ENCODE data around the gene MBOAT2.

Gene MBOAT2

GRCh38 chr2:9002637-9003365 is 683 bp downstream of the MBOAT2 start:
- no peaks in the 10 kb centered on the region for H3K27me3 ChIP-seq (replicated peaks; ENCODE audit: control insufficient read depth, insufficient read depth, low read length, poor library complexity, severe bottlenecking)
- no peak overlapping the region for H3K27ac ChIP-seq (ENCODE audit: insufficient read depth, low read length, poor library complexity, severe bottlenecking)
- peak overlapping the region; percentile 70 for H3K4me3 ChIP-seq (ENCODE audit: insufficient read depth, low read depth, low read length, poor library complexity, severe bottlenecking)
- no peaks in the 10 kb centered on the region for H3K9me3 ChIP-seq (ENCODE audit: control insufficient read depth, low read length)
- H3K4me1 ChIP-seq (ENCODE audit: control insufficient read depth, insufficient read depth, low read length, poor library complexity, severe bottlenecking), result peaks cover 5% of the 10 kb centered on the region
- no peak for DNase-seq
- H3K36me3 ChIP-seq (ENCODE audit: control insufficient read depth, insufficient read depth, low read length), result no peaks in the 10 kb centered on the region

GRCh38 chr2:9002313-9002636 is 1.2 kb downstream of the MBOAT2 start:
- no peaks in the 10 kb centered on the region for H3K36me3 ChIP-seq (ENCODE audit: control insufficient read depth, insufficient read depth, low read length)
- H3K9me3 ChIP-seq (ENCODE audit: control insufficient read depth, low read length), result no peaks in the 10 kb centered on the region
- no peak for DNase-seq
- H3K4me1 ChIP-seq (ENCODE audit: control insufficient read depth, insufficient read depth, low read length, poor library complexity, severe bottlenecking), result peaks cover 5% of the 10 kb centered on the region
- H3K27ac ChIP-seq (ENCODE audit: insufficient read depth, low read length, poor library complexity, severe bottlenecking), result no peak overlapping the region
- H3K27me3 ChIP-seq (replicated peaks; ENCODE audit: control insufficient read depth, insufficient read depth, low read length, poor library complexity, severe bottlenecking), result no peaks in the 10 kb centered on the region
- H3K4me3 ChIP-seq (ENCODE audit: insufficient read depth, low read depth, low read length, poor library complexity, severe bottlenecking), result no peak overlapping the region

- H3K27me3 ChIP-seq (replicated peaks; ENCODE audit: control insufficient read depth, insufficient read depth, low read length, poor library complexity, severe bottlenecking), result no peaks in the 10 kb centered on the region
- H3K9me3 ChIP-seq (ENCODE audit: control insufficient read depth, low read length), result no peaks in the 10 kb centered on the region
- DNase-seq, result no peak
- H3K4me3 ChIP-seq (ENCODE audit: insufficient read depth, low read depth, low read length, poor library complexity, severe bottlenecking), result no peak overlapping the region
- H3K4me1 ChIP-seq (ENCODE audit: control insufficient read depth, insufficient read depth, low read length, poor library complexity, severe bottlenecking), result peaks cover 5% of the 10 kb centered on the region
- H3K36me3 ChIP-seq (ENCODE audit: control insufficient read depth, insufficient read depth, low read length), result no peaks in the 10 kb centered on the region
- H3K27ac ChIP-seq (ENCODE audit: insufficient read depth, low read length, poor library complexity, severe bottlenecking), result no peak overlapping the region
Measured at GRCh38 chr2:9001778-9002177, 1.7 kb downstream of the MBOAT2 start.

GRCh38 chr2:9001229-9001628 is 2.3 kb downstream of the MBOAT2 start:
- no peak overlapping the region for H3K27ac ChIP-seq (ENCODE audit: insufficient read depth, low read length, poor library complexity, severe bottlenecking)
- no peak for DNase-seq
- H3K4me3 ChIP-seq (ENCODE audit: insufficient read depth, low read depth, low read length, poor library complexity, severe bottlenecking), result no peak overlapping the region

GRCh38 chr2:9000442-9000841 is 3.0 kb downstream of the MBOAT2 start:
- Histone ChIP-seq H3K9me3 (ENCODE audit: control insufficient read depth, low read length) (no peaks in the 10 kb centered on the region), H3K4me3 (ENCODE audit: insufficient read depth, low read depth, low read length, poor library complexity, severe bottlenecking) (no peak overlapping the region), H3K36me3 (ENCODE audit: control insufficient read depth, insufficient read depth, low read length) (no peaks in the 10 kb centered on the region), H3K27me3 (replicated peaks; ENCODE audit: control insufficient read depth, insufficient read depth, low read length, poor library complexity, severe bottlenecking) (no peaks in the 10 kb centered on the region), H3K4me1 (ENCODE audit: control insufficient read depth, insufficient read depth, low read length, poor library complexity, severe bottlenecking) (peaks cover 5% of the 10 kb centered on the region), H3K27ac (ENCODE audit: insufficient read depth, low read length, poor library complexity, severe bottlenecking) (no peak overlapping the region)
- no peak for DNase-seq

More at GRCh38 chr2:9001229-9001628, 2.3 kb downstream of the MBOAT2 start:
- H3K4me1 ChIP-seq (ENCODE audit: control insufficient read depth, insufficient read depth, low read length, poor library complexity, severe bottlenecking), result peaks cover 5% of the 10 kb centered on the region
- H3K36me3 ChIP-seq (ENCODE audit: control insufficient read depth, insufficient read depth, low read length), result no peaks in the 10 kb centered on the region
- H3K27me3 ChIP-seq (replicated peaks; ENCODE audit: control insufficient read depth, insufficient read depth, low read length, poor library complexity, severe bottlenecking), result no peaks in the 10 kb centered on the region
- H3K9me3 ChIP-seq (ENCODE audit: control insufficient read depth, low read length), result no peaks in the 10 kb centered on the region

GRCh38 chr2:8999797-9000196 is 3.7 kb downstream of the MBOAT2 start:
- no peak for DNase-seq
- H3K4me1 ChIP-seq (ENCODE audit: control insufficient read depth, insufficient read depth, low read length, poor library complexity, severe bottlenecking), result peaks cover 5% of the 10 kb centered on the region
- no peaks in the 10 kb centered on the region for H3K9me3 ChIP-seq (ENCODE audit: control insufficient read depth, low read length)
- H3K27ac ChIP-seq (ENCODE audit: insufficient read depth, low read length, poor library complexity, severe bottlenecking), result no peak overlapping the region
- no peaks in the 10 kb centered on the region for H3K27me3 ChIP-seq (replicated peaks; ENCODE audit: control insufficient read depth, insufficient read depth, low read length, poor library complexity, severe bottlenecking)
- no peak overlapping the region for H3K4me3 ChIP-seq (ENCODE audit: insufficient read depth, low read depth, low read length, poor library complexity, severe bottlenecking)
- H3K36me3 ChIP-seq (ENCODE audit: control insufficient read depth, insufficient read depth, low read length), result no peaks in the 10 kb centered on the region

GRCh38 chr2:8999102-8999446 is 4.4 kb downstream of the MBOAT2 start:
- Histone ChIP-seq H3K36me3 (ENCODE audit: control insufficient read depth, insufficient read depth, low read length) (no peaks in the 10 kb centered on the region), H3K27me3 (replicated peaks; ENCODE audit: control insufficient read depth, insufficient read depth, low read length, poor library complexity, severe bottlenecking) (no peaks in the 10 kb centered on the region), H3K9me3 (ENCODE audit: control insufficient read depth, low read length) (no peaks in the 10 kb centered on the region), H3K27ac (ENCODE audit: insufficient read depth, low read length, poor library complexity, severe bottlenecking) (no peak overlapping the region), H3K4me3 (ENCODE audit: insufficient read depth, low read depth, low read length, poor library complexity, severe bottlenecking) (no peak overlapping the region), H3K4me1 (ENCODE audit: control insufficient read depth, insufficient read depth, low read length, poor library complexity, severe bottlenecking) (peaks cover 5% of the 10 kb centered on the region)
- DNase-seq, result no peak

- Histone ChIP-seq H3K36me3 (ENCODE audit: control insufficient read depth, insufficient read depth, low read length) (no peaks in the 10 kb centered on the region), H3K27ac (ENCODE audit: insufficient read depth, low read length, poor library complexity, severe bottlenecking) (no peak overlapping the region), H3K4me1 (ENCODE audit: control insufficient read depth, insufficient read depth, low read length, poor library complexity, severe bottlenecking) (peaks cover 5% of the 10 kb centered on the region), H3K4me3 (ENCODE audit: insufficient read depth, low read depth, low read length, poor library complexity, severe bottlenecking) (no peak overlapping the region), H3K27me3 (replicated peaks; ENCODE audit: control insufficient read depth, insufficient read depth, low read length, poor library complexity, severe bottlenecking) (no peaks in the 10 kb centered on the region), H3K9me3 (ENCODE audit: control insufficient read depth, low read length) (no peaks in the 10 kb centered on the region)
- no peak for DNase-seq
Measured at GRCh38 chr2:8998418-8999101, 4.9 kb downstream of the MBOAT2 start.

GRCh38 chr2:8997631-8998030 is 5.9 kb downstream of the MBOAT2 start:
- peaks cover 1% of the 10 kb centered on the region for H3K4me1 ChIP-seq (ENCODE audit: control insufficient read depth, insufficient read depth, low read length, poor library complexity, severe bottlenecking)
- no peak overlapping the region for H3K4me3 ChIP-seq (ENCODE audit: insufficient read depth, low read depth, low read length, poor library complexity, severe bottlenecking)
- no peaks in the 10 kb centered on the region for H3K9me3 ChIP-seq (ENCODE audit: control insufficient read depth, low read length)
- H3K27ac ChIP-seq (ENCODE audit: insufficient read depth, low read length, poor library complexity, severe bottlenecking), result no peak overlapping the region
- no peak for DNase-seq
- H3K27me3 ChIP-seq (replicated peaks; ENCODE audit: control insufficient read depth, insufficient read depth, low read length, poor library complexity, severe bottlenecking), result peaks cover 3% of the 10 kb centered on the region
- no peaks in the 10 kb centered on the region for H3K36me3 ChIP-seq (ENCODE audit: control insufficient read depth, insufficient read depth, low read length)

- Histone ChIP-seq H3K4me1 (ENCODE audit: control insufficient read depth, insufficient read depth, low read length, poor library complexity, severe bottlenecking) (no peaks in the 10 kb centered on the region), H3K27me3 (replicated peaks; ENCODE audit: control insufficient read depth, insufficient read depth, low read length, poor library complexity, severe bottlenecking) (peaks cover 5% of the 10 kb centered on the region)
Measured at GRCh38 chr2:8997108-8997507, 6.4 kb downstream of the MBOAT2 start.

More at GRCh38 chr2:8997108-8997507, 6.4 kb downstream of the MBOAT2 start:
- Histone ChIP-seq H3K27ac (ENCODE audit: insufficient read depth, low read length, poor library complexity, severe bottlenecking) (no peak overlapping the region), H3K9me3 (ENCODE audit: control insufficient read depth, low read length) (no peaks in the 10 kb centered on the region), H3K4me3 (ENCODE audit: insufficient read depth, low read depth, low read length, poor library complexity, severe bottlenecking) (no peak overlapping the region), H3K36me3 (ENCODE audit: control insufficient read depth, insufficient read depth, low read length) (no peaks in the 10 kb centered on the region)
- no peak for DNase-seq

Measured in effector memory CD4-positive, alpha-beta T cell (primary cell).